Liver (tissue), 9 donors: ENCODE measurements around the gene PYGB. TPM values are rescaled to one million over a fixed set of nuclear protein-coding genes. Genes with fewer than 3 reads are reported as not detected.

Experiments used
- DNase-seq: peaks from one replicate; pipeline ENCODE4 v3.0.0-alpha.2; 2017; ENCODE audit warnings: low spot score
- H3K27ac ChIP-seq, 2 donors: one replicate each; pipeline ENCODE4 v1.7.0; 2013; ENCODE audit warnings: inconsistent platforms in 2 of 2, low read length in 2 of 2, control low read depth in 1 of 2, low read depth in 1 of 2, mild to moderate bottlenecking in 1 of 2
- H3K27me3 ChIP-seq, 4 donors: one replicate each; pipeline versions ENCODE4 v1.6.1 to v1.7.0; 2013; ENCODE audit warnings: low read length in 3 of 4, inconsistent platforms in 1 of 4, mild to moderate bottlenecking in 1 of 4, moderate library complexity in 1 of 4; ENCODE audit not compliant: control insufficient read depth in 4 of 4, insufficient read depth in 4 of 4
- H3K36me3 ChIP-seq, 4 donors: one replicate each; pipeline versions ENCODE4 v1.6.1 to v1.7.0; 2013; ENCODE audit warnings: low read length in 3 of 4, mild to moderate bottlenecking in 3 of 4, low read depth in 1 of 4, moderate library complexity in 1 of 4; ENCODE audit not compliant: control insufficient read depth in 4 of 4, insufficient read depth in 3 of 4
- H3K4me1 ChIP-seq, 4 donors: one replicate each; pipeline versions ENCODE4 v1.6.1 to v1.7.0; 2013; ENCODE audit warnings: low read length in 3 of 4, mild to moderate bottlenecking in 3 of 4, moderate library complexity in 1 of 4; ENCODE audit not compliant: control insufficient read depth in 4 of 4, insufficient read depth in 4 of 4
- H3K4me3 ChIP-seq, 3 donors: one replicate each; pipeline versions ENCODE4 v1.6.1 to v1.7.0; 2013; ENCODE audit warnings: low read length in 3 of 3, control low read depth in 1 of 3, low read depth in 1 of 3, mild to moderate bottlenecking in 1 of 3
- H3K9ac ChIP-seq, 2 donors: one replicate each; pipeline ENCODE4 v1.7.0; 2013; ENCODE audit warnings: low read length in 2 of 2, mild to moderate bottlenecking in 2 of 2, moderate library complexity in 2 of 2, control low read depth in 1 of 2, low read depth in 1 of 2
- H3K9me3 ChIP-seq, 4 donors: one replicate each; pipeline versions ENCODE4 v1.6.1 to v1.7.0; 2013; ENCODE audit warnings: low read length in 3 of 4; ENCODE audit not compliant: control insufficient read depth in 4 of 4
- EGR1 ChIP-seq, 2 donors: IDR thresholded peaks; 2 replicates each; pipeline ENCODE4 v1.6.1; 2016 to 2018; ENCODE audit warnings: antibody characterized with exemption in 2 of 2, low read depth in 2 of 2
- FOXA1 ChIP-seq: IDR thresholded peaks from 2 replicates; pipeline ENCODE4 v1.6.1; 2016; ENCODE audit warnings: antibody characterized with exemption
- FOXA2 ChIP-seq: IDR thresholded peaks from 2 replicates; pipeline ENCODE4 v1.6.1; 2016; ENCODE audit warnings: antibody characterized with exemption
- GABPA ChIP-seq, 2 donors: IDR thresholded peaks in 1 of 2; conservative IDR thresholded peaks in 1 of 2; 2 replicates each; pipeline ENCODE4 v1.6.1; 2016; ENCODE audit warnings: antibody characterized with exemption in 2 of 2, mild to moderate bottlenecking in 1 of 2, moderate library complexity in 1 of 2
- HNF4A ChIP-seq, 2 donors: conservative IDR thresholded peaks; 2 replicates each; pipeline ENCODE4 v1.6.1; 2016; ENCODE audit warnings: antibody characterized with exemption in 2 of 2, mild to moderate bottlenecking in 2 of 2
- HNF4G ChIP-seq: IDR thresholded peaks from 2 replicates; pipeline ENCODE4 v1.6.1; 2016; ENCODE audit warnings: antibody characterized with exemption
- JUND ChIP-seq, 2 donors: IDR thresholded peaks; 2 replicates each; pipeline ENCODE4 v1.6.1; 2016; ENCODE audit warnings: antibody characterized with exemption in 2 of 2
- NR2F2 ChIP-seq: IDR thresholded peaks from 2 replicates; pipeline ENCODE4 v1.6.1; 2016; ENCODE audit warnings: antibody characterized with exemption
- RAD21 ChIP-seq, 2 donors: IDR thresholded peaks; 2 replicates each; pipeline ENCODE4 v1.6.1; 2016; ENCODE audit warnings: antibody characterized with exemption in 2 of 2, mild to moderate bottlenecking in 2 of 2
- RXRA ChIP-seq, 2 donors: IDR thresholded peaks; 2 replicates each; pipeline ENCODE4 v1.6.1; 2017 to 2018; ENCODE audit warnings: antibody characterized with exemption in 2 of 2, mild to moderate bottlenecking in 1 of 2
- SP1 ChIP-seq: IDR thresholded peaks from 2 replicates; pipeline ENCODE4 v1.6.1; 2018; ENCODE audit warnings: antibody characterized with exemption, mild to moderate bottlenecking
- TAF1 ChIP-seq: conservative IDR thresholded peaks from 2 replicates; pipeline ENCODE4 v1.6.1; 2016; ENCODE audit warnings: antibody characterized with exemption, mild to moderate bottlenecking
- YY1 ChIP-seq: IDR thresholded peaks from 2 replicates; pipeline ENCODE4 v1.6.1; 2016; ENCODE audit warnings: antibody characterized with exemption, mild to moderate bottlenecking
- WGBS: extraction: QIAGEN DNeasy Blood & Tissue Kit; methylation state at CpG from one replicate; pipeline ENCODE4 v1.1.7; 2013; 5-methylcytosine and 5-hydroxymethylcytosine counted together
- polyA plus RNA-seq, 2 donors: library from polyadenylated mRNA; stranded (reverse) in 1 of 2; unstranded in 1 of 2; fragments of 200-250 nt in 1 of 2; fragments of >200 nt in 1 of 2; fragmentation: Nextera tagmentation in 1 of 2; extraction: Ambion mirVana in 1 of 2; gene quantifications; one replicate each; pipeline versions ENCODE4 v1.2.1 to v1.2.3, GENCODE V29; 2013 to 2015
- total RNA-seq, 2 donors: library from RNA; depleted of rRNA; stranded (reverse); fragments of >200 nt; gene quantifications; one replicate each; pipeline ENCODE4 v1.2.3, GENCODE V29; 2014
- TF ChIP-seq, protein P1 (sequence below): fragments of 150-350 bp; IDR thresholded peaks from 2 replicates; pipeline ENCODE4 v1.5.1; 2017; ENCODE audit warnings: improper control_type of control experiment, low read depth, low read length; ENCODE audit not compliant: missing input control
- TF ChIP-seq, protein P2 (sequence below): IDR thresholded peaks from 2 replicates; pipeline ENCODE4 v1.6.1; 2016; ENCODE audit warnings: antibody characterized with exemption
- TF ChIP-seq, protein P3 (sequence below): IDR thresholded peaks from 2 replicates; pipeline ENCODE4 v1.6.1; 2016; ENCODE audit warnings: antibody characterized with exemption
- TF ChIP-seq, protein P4 (sequence below): IDR thresholded peaks from 2 replicates; pipeline ENCODE4 v1.6.1; 2016; ENCODE audit warnings: antibody characterized with exemption
- TF ChIP-seq, protein P5 (sequence below): IDR thresholded peaks from 2 replicates; pipeline ENCODE4 v1.6.1; 2016; ENCODE audit warnings: antibody characterized with exemption, mild to moderate bottlenecking
- donor health status: healthy.
- donor health status: healthy.
- donor health status: healthy.
- donor health status: healthy.
- donor health status: healthy.

PYGB gene
- total and polyA plus RNA-seq, 4 donors = 3.6 to 11.7 (median 9.8) TPM

DNA sequence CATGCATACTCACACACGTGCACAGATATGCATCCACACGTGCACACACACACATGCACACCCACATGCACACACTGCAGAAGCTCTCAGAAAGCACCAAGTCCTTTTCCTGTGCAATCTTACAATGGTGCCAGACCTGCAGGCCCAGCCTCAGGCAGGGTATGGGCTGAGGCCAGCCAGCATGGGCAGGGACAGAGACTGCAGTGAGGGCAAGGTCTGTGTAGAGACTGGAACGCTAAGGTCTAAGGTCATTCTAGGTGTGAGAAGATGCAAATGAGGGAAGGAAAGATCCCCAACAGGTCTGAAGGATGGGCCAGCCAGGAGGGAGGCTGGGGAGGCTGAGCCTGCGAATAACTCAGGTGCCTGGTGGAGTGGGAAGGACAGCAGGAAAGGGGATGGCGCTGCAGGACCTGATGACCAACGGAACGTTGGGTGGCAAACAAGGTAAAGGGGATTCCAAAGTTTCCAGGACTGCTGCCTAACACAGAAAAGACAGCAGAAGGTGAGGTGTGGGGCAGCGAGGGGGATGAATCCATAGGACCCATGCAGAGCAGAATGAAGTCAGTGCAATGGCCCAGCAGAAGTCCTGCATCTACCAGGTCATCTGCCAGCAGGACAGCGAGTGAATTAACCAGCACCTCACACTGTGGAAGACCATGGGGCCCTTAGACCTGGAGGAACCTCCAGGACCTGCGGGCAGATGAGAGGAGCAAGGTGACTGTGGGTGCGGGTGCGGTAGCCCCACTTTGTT, 75.8 kb downstream of the PYGB start:
- peaks cover 0 to 4% (median 0%) of the 10 kb centered on the region in 4 donors for H3K4me1 ChIP-seq
- DNase-seq = no peak
- H3K27ac ChIP-seq = no peak overlapping the region
- H3K9me3 ChIP-seq = no peaks in the 10 kb centered on the region
- no peak overlapping the region for H3K9ac ChIP-seq
- no peaks in the 10 kb centered on the region for H3K27me3 ChIP-seq
- no peak overlapping the region for H3K4me3 ChIP-seq
- peaks cover 0 to 2% (median 0%) of the 10 kb centered on the region in 4 donors for H3K36me3 ChIP-seq
- WGBS = 89% methylated on average over 12 of the region's 12 CpGs
- TF ChIP-seq JUND (IDR thresholded peaks at IDR 0.05) = no peak
- TF ChIP-seq TAF1 = no peak
- TF ChIP-seq, protein P1, sequence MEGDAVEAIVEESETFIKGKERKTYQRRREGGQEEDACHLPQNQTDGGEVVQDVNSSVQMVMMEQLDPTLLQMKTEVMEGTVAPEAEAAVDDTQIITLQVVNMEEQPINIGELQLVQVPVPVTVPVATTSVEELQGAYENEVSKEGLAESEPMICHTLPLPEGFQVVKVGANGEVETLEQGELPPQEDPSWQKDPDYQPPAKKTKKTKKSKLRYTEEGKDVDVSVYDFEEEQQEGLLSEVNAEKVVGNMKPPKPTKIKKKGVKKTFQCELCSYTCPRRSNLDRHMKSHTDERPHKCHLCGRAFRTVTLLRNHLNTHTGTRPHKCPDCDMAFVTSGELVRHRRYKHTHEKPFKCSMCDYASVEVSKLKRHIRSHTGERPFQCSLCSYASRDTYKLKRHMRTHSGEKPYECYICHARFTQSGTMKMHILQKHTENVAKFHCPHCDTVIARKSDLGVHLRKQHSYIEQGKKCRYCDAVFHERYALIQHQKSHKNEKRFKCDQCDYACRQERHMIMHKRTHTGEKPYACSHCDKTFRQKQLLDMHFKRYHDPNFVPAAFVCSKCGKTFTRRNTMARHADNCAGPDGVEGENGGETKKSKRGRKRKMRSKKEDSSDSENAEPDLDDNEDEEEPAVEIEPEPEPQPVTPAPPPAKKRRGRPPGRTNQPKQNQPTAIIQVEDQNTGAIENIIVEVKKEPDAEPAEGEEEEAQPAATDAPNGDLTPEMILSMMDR = no peak
- TF ChIP-seq, protein P2, sequence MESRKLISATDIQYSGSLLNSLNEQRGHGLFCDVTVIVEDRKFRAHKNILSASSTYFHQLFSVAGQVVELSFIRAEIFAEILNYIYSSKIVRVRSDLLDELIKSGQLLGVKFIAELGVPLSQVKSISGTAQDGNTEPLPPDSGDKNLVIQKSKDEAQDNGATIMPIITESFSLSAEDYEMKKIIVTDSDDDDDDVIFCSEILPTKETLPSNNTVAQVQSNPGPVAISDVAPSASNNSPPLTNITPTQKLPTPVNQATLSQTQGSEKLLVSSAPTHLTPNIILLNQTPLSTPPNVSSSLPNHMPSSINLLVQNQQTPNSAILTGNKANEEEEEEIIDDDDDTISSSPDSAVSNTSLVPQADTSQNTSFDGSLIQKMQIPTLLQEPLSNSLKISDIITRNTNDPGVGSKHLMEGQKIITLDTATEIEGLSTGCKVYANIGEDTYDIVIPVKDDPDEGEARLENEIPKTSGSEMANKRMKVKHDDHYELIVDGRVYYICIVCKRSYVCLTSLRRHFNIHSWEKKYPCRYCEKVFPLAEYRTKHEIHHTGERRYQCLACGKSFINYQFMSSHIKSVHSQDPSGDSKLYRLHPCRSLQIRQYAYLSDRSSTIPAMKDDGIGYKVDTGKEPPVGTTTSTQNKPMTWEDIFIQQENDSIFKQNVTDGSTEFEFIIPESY = no peak
- no peak for TF ChIP-seq NR2F2
- no peak for TF ChIP-seq GABPA (IDR thresholded peaks at IDR 0.05 in 1 of 2, conservative IDR thresholded peaks at IDR 0.05 in 1 of 2)
- TF ChIP-seq, protein P3, sequence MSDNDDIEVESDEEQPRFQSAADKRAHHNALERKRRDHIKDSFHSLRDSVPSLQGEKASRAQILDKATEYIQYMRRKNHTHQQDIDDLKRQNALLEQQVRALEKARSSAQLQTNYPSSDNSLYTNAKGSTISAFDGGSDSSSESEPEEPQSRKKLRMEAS = no peak
- no peak for TF ChIP-seq FOXA1
- TF ChIP-seq HNF4G = no peak
- TF ChIP-seq RAD21 (IDR thresholded peaks at IDR 0.05) = no peak
- TF ChIP-seq, protein P4, sequence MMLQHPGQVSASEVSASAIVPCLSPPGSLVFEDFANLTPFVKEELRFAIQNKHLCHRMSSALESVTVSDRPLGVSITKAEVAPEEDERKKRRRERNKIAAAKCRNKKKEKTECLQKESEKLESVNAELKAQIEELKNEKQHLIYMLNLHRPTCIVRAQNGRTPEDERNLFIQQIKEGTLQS = no peak
- no peak for TF ChIP-seq YY1
- no peak for TF ChIP-seq EGR1 (IDR thresholded peaks at IDR 0.05; ENCODE audit: low read depth in 2 of 2)
- TF ChIP-seq RXRA (IDR thresholded peaks at IDR 0.05) = no peak
- TF ChIP-seq FOXA2 = no peak
- no peak for TF ChIP-seq SP1
- TF ChIP-seq, protein P5, sequence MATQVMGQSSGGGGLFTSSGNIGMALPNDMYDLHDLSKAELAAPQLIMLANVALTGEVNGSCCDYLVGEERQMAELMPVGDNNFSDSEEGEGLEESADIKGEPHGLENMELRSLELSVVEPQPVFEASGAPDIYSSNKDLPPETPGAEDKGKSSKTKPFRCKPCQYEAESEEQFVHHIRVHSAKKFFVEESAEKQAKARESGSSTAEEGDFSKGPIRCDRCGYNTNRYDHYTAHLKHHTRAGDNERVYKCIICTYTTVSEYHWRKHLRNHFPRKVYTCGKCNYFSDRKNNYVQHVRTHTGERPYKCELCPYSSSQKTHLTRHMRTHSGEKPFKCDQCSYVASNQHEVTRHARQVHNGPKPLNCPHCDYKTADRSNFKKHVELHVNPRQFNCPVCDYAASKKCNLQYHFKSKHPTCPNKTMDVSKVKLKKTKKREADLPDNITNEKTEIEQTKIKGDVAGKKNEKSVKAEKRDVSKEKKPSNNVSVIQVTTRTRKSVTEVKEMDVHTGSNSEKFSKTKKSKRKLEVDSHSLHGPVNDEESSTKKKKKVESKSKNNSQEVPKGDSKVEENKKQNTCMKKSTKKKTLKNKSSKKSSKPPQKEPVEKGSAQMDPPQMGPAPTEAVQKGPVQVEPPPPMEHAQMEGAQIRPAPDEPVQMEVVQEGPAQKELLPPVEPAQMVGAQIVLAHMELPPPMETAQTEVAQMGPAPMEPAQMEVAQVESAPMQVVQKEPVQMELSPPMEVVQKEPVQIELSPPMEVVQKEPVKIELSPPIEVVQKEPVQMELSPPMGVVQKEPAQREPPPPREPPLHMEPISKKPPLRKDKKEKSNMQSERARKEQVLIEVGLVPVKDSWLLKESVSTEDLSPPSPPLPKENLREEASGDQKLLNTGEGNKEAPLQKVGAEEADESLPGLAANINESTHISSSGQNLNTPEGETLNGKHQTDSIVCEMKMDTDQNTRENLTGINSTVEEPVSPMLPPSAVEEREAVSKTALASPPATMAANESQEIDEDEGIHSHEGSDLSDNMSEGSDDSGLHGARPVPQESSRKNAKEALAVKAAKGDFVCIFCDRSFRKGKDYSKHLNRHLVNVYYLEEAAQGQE = no peak
- TF ChIP-seq HNF4A (conservative IDR thresholded peaks at IDR 0.05) = no peak
